HepG2 (cell line): ENCODE data around the gene BTRC. TPM values are rescaled to one million over a fixed set of nuclear protein-coding genes. Genes with fewer than 3 reads are reported as not detected.

Source experiments
- ADNP ChIP-seq: sonication (generic); formaldehyde crosslinking; IDR thresholded peaks from 2 replicates; pipeline ENCODE4 v1.4.0; 2020; ENCODE audit warnings: missing genetic modification reagents
- BORCS8-MEF2B ChIP-seq: sonication (generic); formaldehyde crosslinking; IDR thresholded peaks from 2 replicates; pipeline ENCODE4 v1.8.0; 2022; ENCODE audit warnings: mild to moderate bottlenecking, missing genetic modification reagents
- EHMT2 ChIP-seq: fragments of 200-600 bp; sonication (generic); IDR thresholded peaks from 2 replicates; pipeline ENCODE4 v1.7.0; 2017; ENCODE audit warnings: antibody characterized with exemption, low read depth, low read length, borderline replicate concordance
- FOXK1 ChIP-seq: sonication (generic); formaldehyde crosslinking; IDR thresholded peaks from 2 replicates; pipeline ENCODE4 v1.4.0; 2020; ENCODE audit warnings: low read depth, missing genetic modification reagents, borderline replicate concordance
- HNF1A ChIP-seq, 2 experiments: sonication (generic) in 1 of 2; formaldehyde crosslinking in 1 of 2; IDR thresholded peaks; 2 replicates each; pipeline versions ENCODE4 v1.4.0 to v1.6.1; 2016 to 2020; ENCODE audit warnings: borderline replicate concordance in 1 of 2, low read depth in 1 of 2, mild to moderate bottlenecking in 1 of 2, missing genetic modification reagents in 1 of 2
- IKZF5 ChIP-seq: IDR thresholded peaks from 2 replicates; pipeline ENCODE4 v1.6.1; 2018; ENCODE audit warnings: missing genetic modification reagents, mild to moderate bottlenecking, missing compliant biosample characterization
- KAT7 ChIP-seq: IDR thresholded peaks from 2 replicates; pipeline ENCODE4 v1.6.1; 2018; ENCODE audit warnings: borderline replicate concordance, missing compliant biosample characterization
- KDM2A ChIP-seq: sonication (generic); formaldehyde crosslinking; IDR thresholded peaks from 2 replicates; pipeline ENCODE4 v1.4.0; 2020; ENCODE audit warnings: low read depth, missing genetic modification reagents, borderline replicate concordance
- MEF2D ChIP-seq: sonication (generic); formaldehyde crosslinking; IDR thresholded peaks from 2 replicates; pipeline ENCODE4 v1.5.1; 2020; ENCODE audit warnings: mild to moderate bottlenecking, missing genetic modification reagents
- PREB ChIP-seq: sonication (generic); formaldehyde crosslinking; IDR thresholded peaks from 2 replicates; pipeline ENCODE4 v1.4.0; 2020; ENCODE audit warnings: missing genetic modification reagents
- SOX5 ChIP-seq: IDR thresholded peaks from 2 replicates; pipeline ENCODE4 v1.6.1; 2016; ENCODE audit warnings: borderline replicate concordance
- U2AF1 ChIP-seq: fragments of 200-400 bp; formaldehyde crosslinking; optimal IDR thresholded peaks from 2 replicates; pipeline ENCODE3; 2017; ENCODE audit warnings: mild to moderate bottlenecking, low read depth, low read length
- ZFP82 ChIP-seq: sonication (generic); formaldehyde crosslinking; IDR thresholded peaks from 2 replicates; pipeline ENCODE4 v1.5.1; 2020; ENCODE audit warnings: mild to moderate bottlenecking, missing genetic modification reagents, borderline replicate concordance
- ZNF160 ChIP-seq: sonication (generic); formaldehyde crosslinking; IDR thresholded peaks from 2 replicates; pipeline ENCODE4 v1.8.0; 2022; ENCODE audit warnings: mild to moderate bottlenecking, inconsistent platforms, missing genetic modification reagents
- ZNF281 ChIP-seq: sonication (generic); formaldehyde crosslinking; IDR thresholded peaks from 2 replicates; pipeline ENCODE4 v1.4.0; 2020; ENCODE audit warnings: missing genetic modification reagents, borderline replicate concordance
- ZNF451 ChIP-seq: sonication (generic); formaldehyde crosslinking; IDR thresholded peaks from 2 replicates; pipeline ENCODE4 v1.5.0; 2020; ENCODE audit warnings: mild to moderate bottlenecking, missing genetic modification reagents
- ZNF501 ChIP-seq: sonication (generic); formaldehyde crosslinking; IDR thresholded peaks from 2 replicates; pipeline ENCODE4 v1.5.1; 2020; ENCODE audit warnings: mild to moderate bottlenecking, moderate library complexity, missing genetic modification reagents
- ZSCAN25 ChIP-seq: sonication (generic); formaldehyde crosslinking; IDR thresholded peaks from 2 replicates; pipeline ENCODE4 v1.8.0; 2022; ENCODE audit warnings: mild to moderate bottlenecking, missing genetic modification reagents
- polyA plus RNA-seq, 8 experiments: library from polyadenylated mRNA; depleted of rRNA in 3 of 8; stranded (reverse) in 7 of 8; unstranded in 1 of 8; fragments of >200 nt; fragmentation: Illumina TruSeq in 4 of 8; extraction: Trizol in 4 of 8; gene quantifications; 2 replicates each; pipeline versions ENCODE4 v1.2.1 to v1.2.3, GENCODE V29; 2011 to 2016; ENCODE audit warnings: low read depth in 4 of 8, missing spikeins in 1 of 8, mixed read lengths in 1 of 8; ENCODE audit not compliant: insufficient read depth in 1 of 8
- total RNA-seq, 5 experiments: library from RNA; depleted of rRNA; stranded (reverse); fragments of >200 nt; fragmentation: Illumina TruSeq; extraction: Trizol; gene quantifications; 2 replicates each; pipeline ENCODE4 v1.2.3, GENCODE V29; 2016; ENCODE audit warnings: low read depth in 1 of 5

Gene BTRC
- total and polyA plus RNA-seq, 2 of the 13 experiments (the other 11 are each of a cell fraction or from before 2014, with no cell fraction given), result 12.0 to 14.4 TPM

- no peak for TF ChIP-seq ZNF451 (CRISPR knock-in tag)
- TF ChIP-seq IKZF5 (CRISPR knock-in tag), result peak; percentile 44; the same call in 1 of the 2 replicates
- 0 out of 2 replicates have a peak, but pooled peaks have one; percentile 47 for TF ChIP-seq BORCS8-MEF2B (CRISPR knock-in tag)
- TF ChIP-seq ZNF501 (CRISPR knock-in tag), result peak; percentile 59
- TF ChIP-seq KAT7 (CRISPR knock-in tag), result peak; percentile 50; the same call in 1 of the 2 replicates
- TF ChIP-seq FOXK1 (CRISPR knock-in tag), result peak; percentile 73; the same call in 1 of the 2 replicates
- no peak; the same call in 1 of the 2 replicates for TF ChIP-seq EHMT2
- TF ChIP-seq SOX5, result 0 out of 2 replicates have a peak, but pooled peaks have one; percentile 10
- peak; percentile 73; the same call in 1 of the 2 replicates for TF ChIP-seq KDM2A
- TF ChIP-seq ZNF160, result no peak
- no peak for TF ChIP-seq ADNP (CRISPR knock-in tag)
- TF ChIP-seq U2AF1, result no peak
- TF ChIP-seq ZNF281 (CRISPR knock-in tag), result peak; percentile 36; the same call in 1 of the 2 replicates
- peak; percentile 64; the same call in 1 of the 2 replicates for TF ChIP-seq ZSCAN25
- TF ChIP-seq MEF2D (CRISPR knock-in tag), result no peak
- TF ChIP-seq ZFP82 (CRISPR knock-in tag), result peak; percentile 89
- TF ChIP-seq PREB, result no peak
- TF ChIP-seq HNF1A (IDR thresholded peaks at IDR 0.05; ENCODE audit: low read depth), result no peak
- 0 out of 2 replicates have a peak, but pooled peaks have one; percentile 20 for TF ChIP-seq HNF1A (CRISPR knock-in tag; IDR thresholded peaks at IDR 0.05; ENCODE audit: borderline replicate concordance)
These were observed 234.0 kb downstream of the BTRC start, which contains the start of the genes DPCD and POLL (continued) for GRCh38 chr10:101587725-101588653.
